GM23248 (cell line): ENCODE measurements around the gene HIP1. TPM values are rescaled to one million over a fixed set of nuclear protein-coding genes. Genes with fewer than 3 reads are reported as not detected.
"Not testable (repeated sequence)": the region's sequence is repeated elsewhere in the genome, so short reads cannot be mapped to it uniquely, and the experiment has no call there.

ENCODE experiments used
- DNase-seq: peaks from one replicate; pipeline ENCODE4 v3.0.0-alpha.2; 2015
- H2AFZ ChIP-seq: fragments of 200-600 bp; sonication (generic); 2 replicates; pipeline ENCODE4 v1.6.1; 2016; ENCODE audit warnings: antibody characterized with exemption
- H3F3A ChIP-seq: fragments of 200-600 bp; sonication (generic); 2 replicates; pipeline ENCODE4 v1.6.1; 2016; ENCODE audit warnings: mild to moderate bottlenecking, antibody characterized with exemption, mixed run types; ENCODE audit not compliant: insufficient read depth
- H3K27ac ChIP-seq: fragments of 200-600 bp; sonication (generic); 2 replicates; pipeline ENCODE4 v1.5.1; 2016; ENCODE audit warnings: mild to moderate bottlenecking
- H3K27me3 ChIP-seq: fragments of 200-600 bp; sonication (generic); replicated peaks from 2 replicates; pipeline ENCODE4 v1.6.1; 2016; ENCODE audit warnings: mild to moderate bottlenecking; ENCODE audit not compliant: insufficient read depth
- H3K36me3 ChIP-seq: fragments of 200-600 bp; sonication (generic); 2 replicates; pipeline ENCODE4 v1.6.1; 2016; ENCODE audit warnings: low read depth, mild to moderate bottlenecking
- H3K4me1 ChIP-seq: fragments of 200-600 bp; sonication (generic); 2 replicates; pipeline ENCODE4 v1.6.1; 2016; ENCODE audit warnings: mild to moderate bottlenecking; ENCODE audit not compliant: insufficient read depth
- H3K4me2 ChIP-seq: fragments of 200-600 bp; sonication (generic); one replicate; pipeline ENCODE4 v1.6.1; 2016; ENCODE audit warnings: mild to moderate bottlenecking; ENCODE audit not compliant: unreplicated experiment
- H3K4me3 ChIP-seq: fragments of 200-600 bp; sonication (generic); 2 replicates; pipeline ENCODE4 v1.5.1; 2016; ENCODE audit warnings: mild to moderate bottlenecking
- H3K79me2 ChIP-seq: fragments of 200-600 bp; sonication (generic); 2 replicates; pipeline ENCODE4 v1.6.1; 2016; ENCODE audit warnings: mild to moderate bottlenecking; ENCODE audit not compliant: insufficient read depth
- H3K9ac ChIP-seq: fragments of 200-600 bp; sonication (generic); 2 replicates; pipeline ENCODE4 v1.6.1; 2016; ENCODE audit warnings: mild to moderate bottlenecking
- H3K9me2 ChIP-seq: fragments of 200-600 bp; sonication (generic); 2 replicates; pipeline ENCODE4 v1.6.1; 2016; ENCODE audit warnings: mixed run types, mild to moderate bottlenecking, moderate library complexity; ENCODE audit not compliant: insufficient read depth
- H3K9me3 ChIP-seq: fragments of 200-600 bp; sonication (generic); one replicate; pipeline ENCODE4 v1.6.1; 2017; ENCODE audit warnings: low read depth
- H4K20me1 ChIP-seq: fragments of 200-600 bp; sonication (generic); 2 replicates; pipeline ENCODE4 v1.6.0; 2016; ENCODE audit not compliant: insufficient read depth
- EZH2 ChIP-seq: fragments of 200-600 bp; sonication (generic); IDR thresholded peaks from 2 replicates; pipeline ENCODE4 v1.6.1; 2018; ENCODE audit warnings: antibody characterized with exemption, mild to moderate bottlenecking; ENCODE audit not compliant: insufficient read depth, poor library complexity, severe bottlenecking
- EZH2phosphoT487 ChIP-seq: fragments of 200-600 bp; sonication (generic); IDR thresholded peaks from 2 replicates; pipeline ENCODE4 v1.6.1; 2018; ENCODE audit warnings: antibody characterized with exemption, moderate library complexity, mild to moderate bottlenecking, low read depth; ENCODE audit not compliant: insufficient read depth
- WGBS, 2 experiments: methylation state at CpG; one replicate each; pipeline ENCODE4 v1.1.6; 2015 to 2017; ENCODE audit warnings: low lambda C conversion rate in 2 of 2, low coverage in 1 of 2; ENCODE audit errors: missing lambda C conversion rate in 2 of 2; 5-methylcytosine and 5-hydroxymethylcytosine counted together
- in situ Hi-C: fragments of 300-500 bp; cut with MboI; formaldehyde crosslinking; loops from 2 replicates; pipeline ENCODE4 v1.15.0; 2020
- polyA plus RNA-seq: library from polyadenylated mRNA; unstranded; fragments of >200 nt; fragmentation: Nextera tagmentation; extraction: Ambion mirVana; gene quantifications from 2 replicates; pipeline ENCODE4 v1.2.1, GENCODE V29; 2016
- total RNA-seq: library from RNA; depleted of rRNA; stranded (reverse); fragments of >200 nt; shearing (Covaris generic); gene quantifications from 2 replicates; pipeline ENCODE4 v1.2.3, GENCODE V29; 2014

HIP1 gene
- total and polyA plus RNA-seq, 2 experiments from 2014 or later, result 6.1 to 13.6 TPM

- peaks cover 12% of the 10 kb centered on the region for H3F3A ChIP-seq
- H3K27ac ChIP-seq, result no peak overlapping the region
- H2AFZ ChIP-seq, result no peak overlapping the region
- peaks cover 10% of the 10 kb centered on the region; the same call in 1 of the 2 replicates for H3K4me1 ChIP-seq
- H3K79me2 ChIP-seq, result no peaks in the 10 kb centered on the region
- in situ Hi-C loops, result loop anchor here (25.0 kb wide), 1 partner anchor 199 kb away; the partner anchor contains the start of gene CCL26
- no peak overlapping the region for H3K4me3 ChIP-seq
- no peaks in the 10 kb centered on the region for H3K9me3 ChIP-seq
- H3K4me2 ChIP-seq, result no peak overlapping the region
- no peak for DNase-seq
- H3K27me3 ChIP-seq, result no peaks in the 10 kb centered on the region
- no peak overlapping the region for H3K9ac ChIP-seq
- H3K9me2 ChIP-seq, result no peaks in the 10 kb centered on the region
- H4K20me1 ChIP-seq, result no peaks in the 10 kb centered on the region
- WGBS, 2 experiments, result 96 to 97% methylated on average over 3 of the region's 3 CpGs
- H3K36me3 ChIP-seq, result 0 out of 2 replicates have a peak, but pooled peaks cover 23% of the 10 kb centered on the region
- TF ChIP-seq EZH2, result no peak
- no peak for TF ChIP-seq EZH2phosphoT487
Observed at GRCh38 chr7:75563171-75563570, 175.6 kb downstream of the HIP1 start.

DNA sequence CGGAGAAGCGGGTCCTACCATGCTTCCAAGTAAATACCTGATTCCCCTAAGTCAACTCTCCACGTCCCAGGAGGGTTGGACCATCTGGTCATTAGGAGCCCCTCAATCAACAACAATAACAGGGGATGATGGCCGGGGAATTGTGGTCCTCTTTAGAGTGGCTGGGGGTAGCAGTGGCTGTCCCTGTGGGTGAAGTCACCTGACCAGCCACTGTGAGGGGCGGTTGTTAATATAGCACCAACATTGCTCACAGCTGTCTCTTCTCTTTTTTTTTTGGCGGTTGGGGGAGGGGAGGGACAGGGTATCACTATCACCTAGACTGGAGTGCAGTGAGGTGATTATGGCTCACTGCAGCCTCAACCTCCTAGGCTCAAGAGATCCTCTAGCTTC, 178.8 kb downstream of the HIP1 start:
- no peaks in the 10 kb centered on the region for H3K27me3 ChIP-seq
- H3K4me1 ChIP-seq, result peaks cover 2% of the 10 kb centered on the region; the same call in 1 of the 2 replicates
- no peaks in the 10 kb centered on the region for H3K9me2 ChIP-seq
- H3F3A ChIP-seq, result no peaks in the 10 kb centered on the region
- 95 to 98% methylated on average over 6 of the region's 6 CpGs for WGBS, 2 experiments
- H4K20me1 ChIP-seq, result no peaks in the 10 kb centered on the region
- no peak overlapping the region for H3K9ac ChIP-seq
- no peaks in the 10 kb centered on the region for H3K9me3 ChIP-seq
- no peaks in the 10 kb centered on the region for H3K79me2 ChIP-seq
- no peak overlapping the region for H3K4me3 ChIP-seq
- DNase-seq, result no peak
- no peak overlapping the region for H2AFZ ChIP-seq
- H3K27ac ChIP-seq, result no peak overlapping the region
- H3K36me3 ChIP-seq, result 0 out of 2 replicates have a peak, but pooled peaks cover 20% of the 10 kb centered on the region
- in situ Hi-C loops, result loop anchor here (25.0 kb wide), 1 partner anchor 202 kb away; the partner anchor contains the start of gene CCL26
- TF ChIP-seq EZH2phosphoT487, result no peak
- TF ChIP-seq EZH2, result no peak
- no peak overlapping the region for H3K4me2 ChIP-seq

DNA sequence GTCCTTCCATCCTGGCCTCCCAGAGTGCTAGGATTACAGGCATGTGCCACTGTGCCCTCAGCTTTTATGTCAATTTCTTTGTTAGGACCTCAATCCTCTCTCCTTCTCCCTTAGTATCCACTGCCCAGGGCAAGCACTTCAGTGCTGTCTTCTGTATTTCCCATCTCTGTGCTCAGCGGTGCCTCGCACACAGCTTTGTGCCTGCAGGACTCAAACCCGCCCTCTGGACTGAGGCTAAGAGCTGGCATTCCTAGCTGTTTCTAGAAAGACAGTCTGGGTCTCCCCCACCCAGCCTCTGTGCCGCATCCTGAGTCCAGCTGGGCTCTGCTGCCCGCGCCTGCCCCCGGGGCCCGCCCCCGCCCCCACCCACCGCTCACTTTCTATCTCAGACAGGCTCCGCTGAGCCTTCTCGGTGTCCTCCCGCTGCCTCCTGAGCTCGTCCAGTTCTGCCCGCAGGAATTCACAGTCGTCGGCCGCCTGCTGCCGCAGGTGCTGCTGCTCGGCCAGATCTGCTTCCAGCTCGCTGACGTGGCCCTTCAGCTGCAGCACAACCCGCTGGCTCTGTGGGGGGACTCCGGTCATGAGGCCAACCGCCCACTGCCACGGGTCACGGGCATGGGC, 179.3 kb downstream of the HIP1 start:
- no peak for DNase-seq
- H3K9ac ChIP-seq, result no peak overlapping the region
- no peak overlapping the region for H3K27ac ChIP-seq
- no peaks in the 10 kb centered on the region for H3K4me1 ChIP-seq
- no peaks in the 10 kb centered on the region for H3K27me3 ChIP-seq
- no peak overlapping the region for H2AFZ ChIP-seq
- in situ Hi-C loops, result loop anchor here (25.0 kb wide), 1 partner anchor 203 kb away; the partner anchor contains the start of gene CCL26
- no peaks in the 10 kb centered on the region for H4K20me1 ChIP-seq
- no peak overlapping the region for H3K4me2 ChIP-seq
- no peaks in the 10 kb centered on the region for H3K9me2 ChIP-seq
- no peaks in the 10 kb centered on the region for H3F3A ChIP-seq
- TF ChIP-seq EZH2, result no peak
- TF ChIP-seq EZH2phosphoT487, result no peak
- H3K9me3 ChIP-seq, result no peaks in the 10 kb centered on the region
- 95 to 97% methylated on average over 20 to 27 of the region's 27 CpGs for WGBS, 2 experiments
- no peak overlapping the region for H3K4me3 ChIP-seq
- no peaks in the 10 kb centered on the region for H3K79me2 ChIP-seq
- H3K36me3 ChIP-seq, result 0 out of 2 replicates have a peak, but pooled peaks cover 20% of the 10 kb centered on the region

DNA sequence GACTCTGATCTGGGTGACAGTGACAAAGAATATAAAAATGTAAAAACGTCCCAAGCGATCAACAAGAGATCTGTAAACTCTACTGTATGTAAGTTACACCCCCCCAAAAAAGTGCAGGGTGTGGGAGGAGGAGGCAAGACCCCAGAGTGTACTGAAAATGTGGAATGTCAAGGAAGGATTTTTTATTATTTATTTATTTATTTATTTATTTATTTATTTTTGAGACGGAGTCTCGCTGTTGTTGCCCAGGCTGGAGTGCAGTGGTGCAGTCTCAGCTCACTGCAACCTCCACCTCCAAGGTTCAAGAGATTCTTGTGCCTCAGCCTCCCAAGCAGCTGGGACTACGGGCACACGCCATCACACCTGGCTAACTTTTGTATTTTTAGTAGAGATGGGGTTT, 181.9 kb downstream of the HIP1 start:
- H3K4me2 ChIP-seq, H3K36me3 ChIP-seq, H3K27me3 ChIP-seq, H3K4me1 ChIP-seq, H3K9ac ChIP-seq, H3K9me3 ChIP-seq, H3K79me2 ChIP-seq, H3K27ac ChIP-seq, DNase-seq, H3K4me3 ChIP-seq, H3F3A ChIP-seq, H2AFZ ChIP-seq, H4K20me1 ChIP-seq, H3K9me2 ChIP-seq: not testable (repeated sequence)
- 90% methylated on average over 5 to 6 of the region's 6 CpGs for WGBS, 2 experiments
- in situ Hi-C loops, result loop anchor here (25.0 kb wide), 1 partner anchor 205 kb away; the partner anchor contains the start of gene CCL26
